Stimulated activated effector memory CD8-positive, alpha-beta T cell treated with anti-CD3 and anti-CD28 coated beads, Interleukin-12 subunit alpha, Interleukin-12 subunit beta, amount 100 ng/mL, for 72 hours (primary cell): ENCODE data around the gene SP100.
"Not testable (repeated sequence)": the region's sequence is repeated elsewhere in the genome, so short reads cannot be mapped to it uniquely, and the experiment has no call there.

Source experiments
- ATAC-seq: fragments of 150-1000 bp; cut with Tn5 transposase; 2 replicates; pipeline ENCODE4 v1.10.0; 2021
- DNase-seq, 2 donors: peaks; one replicate each; pipeline ENCODE4 v3.0.0; 2021 to 2022; ENCODE audit warnings: low spot score in 2 of 2
- H3K27ac Mint-ChIP-seq: one replicate; pipeline ENCODE4 v1.8.0; 2022; ENCODE audit warnings: mild to moderate bottlenecking, mixed read lengths
- H3K36me3 Mint-ChIP-seq: one replicate; pipeline ENCODE4 v1.8.0; 2022; ENCODE audit warnings: mild to moderate bottlenecking, mixed read lengths
- H3K4me1 Mint-ChIP-seq: one replicate; pipeline ENCODE4 v1.8.0; 2022; ENCODE audit warnings: mixed read lengths
- H3K4me3 Mint-ChIP-seq: one replicate; pipeline ENCODE4 v1.8.0; 2022; ENCODE audit warnings: mild to moderate bottlenecking, mixed read lengths
- H3K9me3 Mint-ChIP-seq: one replicate; pipeline ENCODE4 v1.8.0; 2022; ENCODE audit warnings: mixed read lengths

SP100 gene

DNA sequence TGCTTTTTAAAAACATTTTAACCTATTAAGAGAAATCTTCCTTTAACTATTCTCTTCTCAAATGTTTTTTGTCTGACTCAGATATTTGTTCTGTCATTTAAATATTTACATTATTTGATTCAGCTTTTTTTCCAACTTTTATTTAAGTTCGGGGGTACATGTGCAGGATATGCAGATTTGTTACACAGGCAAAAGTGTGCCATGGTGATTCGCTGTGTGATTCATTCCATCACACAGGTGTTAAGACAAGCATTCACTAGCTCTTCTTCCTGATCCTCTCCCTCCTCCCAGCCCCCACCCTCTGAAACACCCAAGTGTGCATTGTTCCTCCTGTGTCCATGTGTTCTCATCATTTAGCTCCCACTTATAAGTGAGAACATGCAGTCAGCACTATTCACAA lies 19.4 kb downstream of the SP100 start:
- Mint-ChIP-seq H3K9me3 (peaks cover 3% of the 10 kb centered on the region), H3K36me3 (peaks cover 48% of the 10 kb centered on the region), H3K4me3 (no peak overlapping the region), H3K4me1 (peaks cover 48% of the 10 kb centered on the region), H3K27ac (peak overlapping the region; percentile 27)
- DNase-seq (no peak), ATAC-seq (no peak)

DNA sequence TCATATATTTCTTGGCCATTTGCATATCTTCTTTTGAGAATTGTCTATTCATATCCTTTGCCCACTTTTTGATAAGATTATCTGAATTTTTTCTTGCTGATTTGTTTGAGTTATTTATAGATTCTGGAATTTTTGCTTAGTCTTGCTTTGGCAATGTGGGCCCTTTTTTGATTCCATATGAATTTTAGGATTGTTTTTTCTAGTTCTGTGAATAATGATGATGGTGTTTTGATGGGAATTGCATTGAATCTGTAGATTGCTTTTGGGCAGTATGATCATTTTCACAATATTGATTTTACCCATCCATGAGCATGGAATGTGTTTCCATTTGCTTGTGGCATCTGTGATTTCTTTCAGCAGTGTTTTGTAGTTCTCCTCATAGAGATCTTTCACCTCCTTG lies 23.1 kb downstream of the SP100 start:
- peak overlapping the region; percentile 83 for H3K27ac Mint-ChIP-seq
- DNase-seq, ATAC-seq, H3K9me3 Mint-ChIP-seq: not testable (repeated sequence)
- peak overlapping the region; percentile 54 for H3K4me3 Mint-ChIP-seq
- peaks cover 68% of the 10 kb centered on the region for H3K36me3 Mint-ChIP-seq
- peaks cover 51% of the 10 kb centered on the region for H3K4me1 Mint-ChIP-seq

DNA sequence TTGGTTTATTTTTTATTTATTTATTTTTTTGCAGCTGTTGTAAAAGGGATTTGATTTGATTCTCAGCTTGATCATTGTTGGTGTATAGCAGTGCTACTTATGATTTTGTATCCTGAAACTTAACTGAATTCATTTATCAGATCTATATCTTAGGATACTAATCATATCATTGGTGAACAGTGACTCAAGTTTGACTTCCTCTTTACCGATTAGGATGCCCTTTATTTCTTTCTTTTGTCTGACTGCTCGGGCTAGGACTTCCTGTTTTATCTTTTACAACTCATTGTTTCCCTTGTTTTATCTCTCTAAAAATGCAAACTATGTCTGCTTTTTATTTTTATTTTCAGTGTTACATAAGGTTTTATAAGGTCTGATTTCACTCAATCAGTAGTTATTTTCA lies 23.6 kb downstream of the SP100 start:
- peak overlapping the region; percentile 54 for H3K4me3 Mint-ChIP-seq
- H3K36me3 Mint-ChIP-seq: peaks cover 73% of the 10 kb centered on the region
- H3K27ac Mint-ChIP-seq: peak overlapping the region; percentile 83
- peaks cover 46% of the 10 kb centered on the region for H3K4me1 Mint-ChIP-seq
- peaks cover 3% of the 10 kb centered on the region for H3K9me3 Mint-ChIP-seq
- ATAC-seq (peak; percentile 60), DNase-seq (no peak)

DNA sequence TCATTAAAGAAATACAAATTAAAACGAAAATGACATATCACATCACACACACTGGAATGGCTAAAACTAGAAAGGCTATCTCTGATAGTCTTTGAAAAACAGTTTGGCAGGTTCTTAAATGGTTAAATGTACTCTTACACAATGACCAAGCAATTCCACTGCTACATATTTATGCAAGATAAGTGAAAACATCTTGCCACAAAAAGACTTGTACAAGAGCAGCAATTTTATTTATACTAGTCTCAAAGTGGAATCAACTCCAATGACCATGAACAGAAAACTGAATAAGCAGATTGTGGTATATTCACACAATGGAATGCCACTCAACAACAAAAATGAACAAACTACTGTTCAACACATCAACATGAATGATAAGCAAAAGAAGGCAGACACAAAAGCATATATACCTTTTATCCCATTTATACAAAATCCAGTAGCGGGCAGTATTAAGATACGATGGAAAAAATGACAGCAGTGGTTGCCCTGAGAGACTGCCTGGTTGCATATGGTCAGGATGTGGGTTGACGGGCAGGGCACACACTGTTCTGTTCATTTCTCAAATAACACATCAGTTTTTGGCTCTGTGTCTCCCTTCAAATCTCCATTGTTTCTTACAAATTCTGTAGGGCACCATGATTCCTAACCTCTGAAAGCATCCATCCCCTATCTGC lies 25.4 kb downstream of the SP100 start:
- ATAC-seq: peak; percentile 97
- peaks cover 88% of the 10 kb centered on the region for H3K36me3 Mint-ChIP-seq
- peaks cover 2% of the 10 kb centered on the region for H3K9me3 Mint-ChIP-seq
- DNase-seq: peak in 1 of 2 donors; percentile 70
- H3K4me3 Mint-ChIP-seq: peak overlapping the region; percentile 22
- H3K27ac Mint-ChIP-seq: peak overlapping the region; percentile 64
- peaks cover 37% of the 10 kb centered on the region for H3K4me1 Mint-ChIP-seq

DNA sequence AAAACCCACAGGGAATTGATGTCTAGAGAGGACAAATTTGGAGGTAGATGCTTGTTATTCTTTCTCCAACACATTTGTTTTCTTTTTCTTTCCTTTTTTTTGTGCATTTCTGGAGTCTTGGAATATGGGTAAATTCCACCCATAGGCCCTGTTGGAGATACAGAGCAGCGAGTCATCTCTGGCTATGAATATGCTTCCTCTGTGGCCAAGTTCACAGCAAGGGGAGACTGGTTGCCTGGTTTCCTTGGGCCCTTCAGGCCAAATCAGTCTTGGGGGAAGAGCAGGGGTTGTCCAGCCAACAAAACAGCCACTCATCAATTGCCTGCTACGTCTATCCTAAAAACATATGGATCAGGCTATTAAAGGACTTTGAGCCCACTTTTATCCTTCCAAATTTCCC lies 27.5 kb downstream of the SP100 start:
- Mint-ChIP-seq H3K27ac (no peak overlapping the region), H3K9me3 (no peaks in the 10 kb centered on the region), H3K4me1 (peaks cover 58% of the 10 kb centered on the region), H3K36me3 (peaks cover 89% of the 10 kb centered on the region), H3K4me3 (no peak overlapping the region)
- DNase-seq (no peak), ATAC-seq (peak; percentile 48)

DNA sequence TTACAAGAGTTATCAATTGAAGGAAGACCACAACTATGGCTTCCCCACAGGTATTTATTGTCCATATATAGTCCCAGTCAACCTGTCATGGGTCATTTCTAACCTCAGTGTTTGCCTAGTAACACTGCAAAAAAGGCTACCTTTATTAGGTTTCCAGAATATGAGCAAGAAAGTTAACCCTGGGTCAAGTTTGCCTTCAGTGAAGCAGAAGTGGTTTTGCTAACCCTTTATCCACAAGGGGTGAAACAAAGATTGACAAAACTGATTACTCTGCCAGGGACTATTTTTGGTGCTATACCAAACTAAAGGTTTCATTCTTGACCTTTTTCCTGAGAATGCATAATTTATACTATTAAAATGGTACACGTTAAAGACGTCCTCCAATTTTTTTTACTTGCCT lies 28.8 kb downstream of the SP100 start:
- no peak overlapping the region for H3K27ac Mint-ChIP-seq
- DNase-seq: no peak

DNA sequence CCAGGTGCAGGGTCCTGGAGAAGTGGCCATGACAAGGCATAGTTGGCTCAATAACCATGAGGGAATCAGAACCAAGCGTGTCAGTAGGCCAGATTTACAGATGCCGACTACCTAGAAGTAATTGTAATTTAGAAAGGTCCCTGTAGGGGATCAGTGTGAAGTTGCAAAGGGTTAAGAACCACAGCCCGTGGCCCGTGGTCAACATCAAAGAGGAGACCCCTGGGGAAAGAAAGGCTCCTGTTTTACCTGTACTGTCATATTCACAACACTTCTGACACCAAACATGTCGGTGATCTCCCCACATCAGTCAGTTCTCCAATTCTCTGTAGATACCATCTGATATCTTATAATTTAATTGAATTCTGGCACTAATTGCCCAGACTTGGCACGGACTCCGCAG lies 31.0 kb downstream of the SP100 start:
- ATAC-seq (no peak), DNase-seq (no peak)
- peak overlapping the region; percentile 73 for H3K27ac Mint-ChIP-seq
- H3K36me3 Mint-ChIP-seq: peaks cover 98% of the 10 kb centered on the region
- no peak overlapping the region for H3K4me3 Mint-ChIP-seq
- H3K4me1 Mint-ChIP-seq: peaks cover 50% of the 10 kb centered on the region
- no peaks in the 10 kb centered on the region for H3K9me3 Mint-ChIP-seq

More for the DNA sequence above, 28.8 kb downstream of the SP100 start:
- no peak for ATAC-seq
- peaks cover 93% of the 10 kb centered on the region for H3K36me3 Mint-ChIP-seq
- no peaks in the 10 kb centered on the region for H3K9me3 Mint-ChIP-seq
- H3K4me1 Mint-ChIP-seq: peaks cover 60% of the 10 kb centered on the region
- no peak overlapping the region for H3K4me3 Mint-ChIP-seq

DNA sequence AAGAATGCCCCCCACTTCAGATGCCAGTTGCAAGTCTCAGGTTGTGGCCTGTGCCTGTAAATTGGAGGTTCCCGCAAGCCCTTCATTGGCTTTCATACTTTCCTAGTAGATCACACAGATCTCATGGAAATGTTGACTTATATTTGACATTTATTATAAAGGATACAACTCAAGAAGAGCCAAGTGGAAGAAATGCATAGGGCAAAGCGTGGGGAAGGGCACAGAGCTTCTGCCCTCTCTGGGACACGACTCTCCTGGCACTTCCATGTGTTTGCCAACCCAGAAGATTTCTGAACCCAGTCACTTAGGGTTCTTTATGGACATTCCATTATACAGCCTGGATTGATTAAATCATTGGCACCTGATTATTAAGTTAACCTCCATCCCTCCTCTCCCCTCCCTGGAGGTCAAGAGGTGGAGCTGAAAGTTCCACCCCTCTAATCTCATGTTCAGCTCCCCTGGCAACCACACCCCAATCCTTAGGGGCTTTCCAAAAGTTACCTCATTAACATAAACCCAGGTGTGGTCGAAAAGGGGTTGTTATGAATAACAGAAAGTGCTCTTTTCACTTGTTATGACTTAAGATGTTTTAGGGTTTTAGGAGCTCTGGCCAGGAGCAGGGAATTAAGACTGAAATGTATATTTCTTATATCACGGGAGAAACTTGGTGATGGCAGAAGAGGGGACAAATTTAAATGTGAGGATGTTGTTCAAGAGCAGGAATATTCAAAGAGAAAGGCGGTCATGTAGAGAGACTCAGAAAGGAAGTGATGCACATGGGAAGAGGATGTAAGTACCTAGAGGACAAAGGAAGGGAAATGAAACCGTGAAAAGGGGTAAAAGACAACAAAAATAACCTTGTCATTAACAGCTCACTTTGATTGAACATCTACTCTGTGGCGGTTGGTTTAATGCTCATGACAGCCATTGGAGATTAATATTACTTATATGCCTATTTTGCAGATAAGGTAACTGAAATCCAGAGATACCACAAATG lies 31.8 kb downstream of the SP100 start:
- DNase-seq (no peak), ATAC-seq (peak; percentile 95)
- Mint-ChIP-seq H3K27ac (peak overlapping the region; percentile 73), H3K9me3 (no peaks in the 10 kb centered on the region), H3K4me1 (peaks cover 51% of the 10 kb centered on the region), H3K36me3 (peaks cover 99% of the 10 kb centered on the region), H3K4me3 (peak overlapping the region; percentile 24)

DNA sequence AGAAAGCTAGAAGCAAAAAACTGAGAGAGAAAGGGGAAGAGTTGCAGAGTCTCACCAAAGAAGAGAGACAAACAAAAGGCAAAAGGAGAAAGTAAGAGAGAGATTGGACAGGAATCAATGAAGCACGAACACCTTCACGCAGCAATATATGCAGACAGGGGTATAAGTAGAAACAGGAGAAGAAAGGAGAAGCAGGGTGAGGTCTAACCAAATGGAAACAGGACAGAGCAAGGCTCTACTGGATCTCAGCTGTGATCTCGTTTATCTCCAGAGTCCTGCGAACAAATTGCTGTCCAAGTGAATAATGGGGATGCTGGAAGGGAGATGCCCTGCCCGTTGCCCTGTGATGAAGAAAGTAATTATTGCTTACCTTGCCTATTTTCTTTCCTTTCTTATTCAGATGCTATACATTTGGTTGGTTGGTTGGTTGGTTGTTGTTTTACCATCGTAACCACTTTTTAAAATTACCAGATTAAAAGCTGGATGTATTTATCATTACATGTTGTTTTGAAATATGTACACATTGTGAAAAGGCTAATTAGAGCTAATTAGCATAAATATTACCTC lies 34.0 kb downstream of the SP100 start:
- no peak overlapping the region for H3K27ac Mint-ChIP-seq
- DNase-seq (no peak), ATAC-seq (no peak)
- peaks cover 99% of the 10 kb centered on the region for H3K36me3 Mint-ChIP-seq
- no peak overlapping the region for H3K4me3 Mint-ChIP-seq
- H3K9me3 Mint-ChIP-seq: no peaks in the 10 kb centered on the region
- peaks cover 63% of the 10 kb centered on the region for H3K4me1 Mint-ChIP-seq

DNA sequence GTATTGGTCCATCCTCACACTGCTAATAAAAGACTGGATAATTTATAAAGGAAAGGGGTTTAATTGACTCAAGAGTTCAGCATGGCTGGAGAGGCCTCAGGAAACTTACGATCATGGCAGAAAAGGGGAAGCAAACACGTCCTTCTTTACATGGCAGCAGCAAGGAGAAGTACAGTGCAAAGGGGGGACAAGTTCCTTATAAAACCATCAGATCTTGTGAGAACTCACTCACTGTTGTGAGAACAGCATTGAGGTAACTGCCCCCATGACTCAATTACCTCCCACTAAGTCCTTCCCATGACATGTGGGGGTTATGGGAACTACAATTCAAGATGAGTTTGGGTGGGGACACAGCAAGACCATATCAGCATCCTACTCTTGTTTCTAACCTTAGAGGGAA lies 37.0 kb downstream of the SP100 start:
- no peak overlapping the region for H3K4me3 Mint-ChIP-seq
- no peak for ATAC-seq
- peaks cover 6% of the 10 kb centered on the region for H3K9me3 Mint-ChIP-seq
- no peak overlapping the region for H3K27ac Mint-ChIP-seq
- DNase-seq: no peak
- peaks cover 99% of the 10 kb centered on the region for H3K36me3 Mint-ChIP-seq
- H3K4me1 Mint-ChIP-seq: peaks cover 73% of the 10 kb centered on the region

DNA sequence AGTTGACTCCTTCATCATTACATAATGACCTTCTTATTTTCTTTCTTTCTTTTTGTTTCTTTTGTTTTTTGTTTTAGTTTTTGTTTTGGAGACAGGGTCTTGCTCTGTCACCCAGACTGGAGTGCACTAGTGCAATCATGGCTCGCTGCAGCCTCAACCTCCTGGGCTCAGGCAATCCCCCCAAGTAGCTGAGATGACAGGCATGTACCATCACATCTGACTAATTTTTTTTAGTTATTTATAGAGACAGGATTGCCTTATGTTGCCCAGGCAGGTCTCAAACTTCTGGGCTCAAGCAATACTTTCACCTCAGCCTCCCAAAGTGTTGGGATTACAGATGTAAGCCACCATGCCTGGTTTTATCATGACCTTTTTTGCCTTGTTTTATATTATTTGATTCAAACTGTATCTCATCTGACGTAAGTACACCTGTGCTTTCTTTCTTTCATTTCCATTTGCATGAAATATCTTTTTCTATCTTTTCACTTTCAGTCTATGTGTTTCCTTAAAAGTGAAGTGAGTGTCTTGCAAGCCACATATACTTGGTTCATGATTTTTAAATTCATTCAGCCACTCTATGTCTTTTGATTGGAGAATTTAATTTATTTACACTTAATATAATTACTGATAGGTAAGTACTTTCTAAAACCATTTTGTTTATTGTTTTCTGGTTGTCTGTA lies 39.1 kb downstream of the SP100 start:
- H3K4me1 Mint-ChIP-seq: peaks cover 67% of the 10 kb centered on the region
- peaks cover 6% of the 10 kb centered on the region for H3K9me3 Mint-ChIP-seq
- peak overlapping the region; percentile 55 for H3K27ac Mint-ChIP-seq
- H3K36me3 Mint-ChIP-seq: peaks cover 100% of the 10 kb centered on the region
- no peak overlapping the region for H3K4me3 Mint-ChIP-seq
- DNase-seq: no peak
- ATAC-seq: no peak

DNA sequence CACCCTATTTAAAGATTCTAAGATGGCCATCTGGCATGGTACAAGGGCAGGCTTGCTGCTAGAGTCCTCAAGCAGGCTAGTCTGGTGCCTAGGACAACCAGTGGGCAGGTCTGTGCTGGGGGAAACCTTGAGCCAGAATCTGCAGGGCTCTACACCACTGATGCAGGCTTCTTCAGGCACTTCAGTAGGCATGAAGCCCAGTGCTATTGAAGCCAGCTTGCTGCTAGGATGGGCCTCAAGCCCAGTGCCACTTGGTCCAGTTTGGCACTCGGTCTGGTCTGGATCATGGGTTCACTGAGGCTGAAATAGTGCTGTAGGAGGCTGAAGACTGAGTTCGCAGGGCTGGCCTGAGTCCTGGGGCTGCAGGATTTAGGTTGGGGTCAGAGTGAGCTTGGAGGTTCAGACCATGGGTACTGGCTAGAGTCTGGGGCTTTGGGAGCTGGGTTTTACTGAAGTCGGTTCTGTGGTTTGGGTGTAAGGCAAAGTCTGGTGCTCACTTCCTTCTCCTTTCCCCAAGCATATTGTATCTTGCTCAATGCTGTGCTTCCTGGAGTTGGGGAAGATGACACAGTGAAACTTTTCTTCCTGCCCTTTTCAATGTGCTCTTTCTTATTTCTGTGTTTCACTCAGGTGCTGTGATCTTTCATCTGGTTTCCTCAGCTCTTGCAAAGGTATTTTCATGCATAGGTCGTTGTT lies 41.2 kb downstream of the SP100 start:
- Mint-ChIP-seq H3K4me1 (peaks cover 67% of the 10 kb centered on the region), H3K4me3 (no peak overlapping the region), H3K9me3 (peaks cover 6% of the 10 kb centered on the region), H3K27ac (peak overlapping the region; percentile 12), H3K36me3 (peaks cover 100% of the 10 kb centered on the region)
- DNase-seq (no peak), ATAC-seq (no peak)

DNA sequence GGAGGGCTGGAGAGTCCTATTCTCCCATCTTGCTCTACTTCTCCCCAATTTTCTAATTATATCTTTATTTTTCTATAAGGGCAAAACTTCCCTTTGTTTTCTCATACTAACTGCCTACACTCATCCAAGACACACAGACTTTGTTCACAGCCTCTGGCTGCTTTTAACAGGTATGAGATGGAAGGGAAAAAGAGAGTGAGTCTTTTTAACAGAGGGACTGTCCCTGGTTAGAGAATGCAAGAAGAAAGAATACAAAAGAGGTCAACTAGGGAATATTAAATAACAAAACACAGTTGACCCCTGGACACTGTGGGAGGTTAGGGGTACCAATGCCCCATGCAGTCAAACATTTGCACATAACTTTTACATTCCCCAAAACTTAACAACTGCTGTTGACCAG lies 41.8 kb downstream of the SP100 start:
- Mint-ChIP-seq H3K4me1 (peaks cover 62% of the 10 kb centered on the region), H3K27ac (peak overlapping the region; percentile 12), H3K4me3 (no peak overlapping the region), H3K36me3 (peaks cover 100% of the 10 kb centered on the region), H3K9me3 (peaks cover 6% of the 10 kb centered on the region)
- DNase-seq (no peak), ATAC-seq (no peak)

DNA sequence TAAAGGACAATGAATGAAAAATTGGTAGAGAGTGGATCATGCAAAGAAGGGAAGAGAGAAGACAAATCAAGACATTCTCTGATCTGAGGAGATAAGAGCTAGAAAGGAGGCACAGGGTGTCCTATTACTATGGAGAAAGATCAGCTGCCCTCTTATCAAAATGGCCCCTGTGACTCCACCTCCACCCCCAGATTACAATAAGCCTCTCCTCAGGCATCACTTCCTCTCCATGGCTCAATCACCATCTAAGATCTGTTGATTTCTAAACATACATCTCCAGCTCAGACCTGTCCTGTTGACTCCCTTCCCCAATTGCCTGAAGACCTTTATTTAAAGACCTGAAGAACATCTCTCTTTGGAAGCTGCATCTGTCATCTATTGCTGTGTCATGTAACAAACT lies 43.2 kb downstream of the SP100 start:
- Mint-ChIP-seq H3K9me3 (peaks cover 6% of the 10 kb centered on the region), H3K4me3 (no peak overlapping the region), H3K4me1 (peaks cover 48% of the 10 kb centered on the region), H3K27ac (peak overlapping the region; percentile 79), H3K36me3 (peaks cover 100% of the 10 kb centered on the region)
- ATAC-seq: no peak
- no peak for DNase-seq
